Measurements from ENCODE around the gene SLC8B1. TPM values are rescaled to one million over a fixed set of nuclear protein-coding genes. Genes with fewer than 3 reads are reported as not detected.

The SLC8B1 gene
- total RNA-seq, 2 donors from 2014 or later: 14.0 to 15.2 TPM

DNA sequence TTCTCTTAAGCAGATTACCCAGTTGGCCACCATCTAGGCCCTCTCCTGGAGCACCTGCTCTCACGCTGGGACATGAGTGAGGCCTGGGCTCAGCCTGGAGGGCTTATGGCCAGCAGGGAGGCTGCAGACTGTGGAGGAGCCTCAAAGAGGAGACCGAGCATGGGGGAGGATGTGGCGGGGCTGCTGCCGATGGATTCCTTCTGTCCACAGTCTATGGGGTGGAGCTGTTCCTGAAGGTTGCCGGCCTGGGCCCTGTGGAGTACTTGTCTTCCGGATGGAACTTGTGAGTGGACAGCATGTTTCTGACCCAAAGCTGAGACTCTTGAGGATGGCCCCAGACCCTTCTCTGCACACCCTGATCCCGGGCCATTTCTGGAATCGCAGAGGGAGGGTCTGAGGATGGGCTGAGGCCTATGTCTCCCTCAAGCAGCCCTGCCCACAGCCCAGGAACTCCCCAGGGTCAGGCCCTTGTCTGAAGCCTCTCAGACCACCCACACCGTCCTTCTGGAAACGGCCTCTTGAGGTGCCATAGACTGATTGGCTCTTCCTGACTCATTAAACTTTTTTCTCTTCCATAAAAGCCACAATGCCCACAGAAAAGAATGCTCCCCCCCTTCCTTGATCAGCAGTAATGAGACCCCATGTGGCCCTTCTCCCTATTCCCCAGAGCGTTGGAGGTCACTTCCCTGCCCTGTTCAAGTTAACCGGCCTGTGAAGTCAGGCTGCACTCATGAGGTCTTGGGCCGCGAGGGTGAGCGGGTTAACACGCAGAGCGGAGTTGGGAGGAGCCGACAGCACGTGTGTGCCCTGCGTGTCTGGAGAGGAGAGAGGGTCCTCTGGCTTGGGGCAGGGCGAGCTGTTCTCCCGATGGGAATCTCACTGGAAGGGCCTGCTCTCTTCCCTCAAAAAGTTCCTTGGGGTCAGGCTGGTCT lies 49.0 kb downstream of the SLC8B1 start:
- intact Hi-C loops (cut with DNase I): no loop called here
- ATAC-seq: peak in 1 of 2 donors; percentile 4
- no peak for DNase-seq

DNA sequence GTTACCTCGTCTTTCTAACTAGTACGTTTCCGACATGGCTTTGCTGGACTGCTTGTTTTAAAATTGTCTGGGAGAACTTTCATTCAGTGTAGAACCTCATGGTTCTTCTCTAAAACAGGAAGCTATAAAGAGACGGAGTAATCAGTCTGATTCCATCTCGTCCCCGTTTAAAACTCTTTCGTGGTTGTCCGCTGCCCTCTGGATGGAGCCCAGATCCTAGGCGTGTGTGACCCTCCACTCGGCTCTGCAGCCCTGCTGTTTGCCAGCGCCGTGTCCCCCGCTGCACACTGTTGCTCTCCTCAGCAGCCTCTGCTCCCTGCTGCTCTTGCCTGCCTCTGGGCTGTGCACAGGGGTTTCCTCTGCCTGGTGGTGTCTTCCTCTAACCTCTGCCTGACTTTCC lies 50.2 kb downstream of the SLC8B1 start:
- ATAC-seq (no peak), DNase-seq (no peak)
- intact Hi-C loops (cut with DNase I): no loop called here

DNA sequence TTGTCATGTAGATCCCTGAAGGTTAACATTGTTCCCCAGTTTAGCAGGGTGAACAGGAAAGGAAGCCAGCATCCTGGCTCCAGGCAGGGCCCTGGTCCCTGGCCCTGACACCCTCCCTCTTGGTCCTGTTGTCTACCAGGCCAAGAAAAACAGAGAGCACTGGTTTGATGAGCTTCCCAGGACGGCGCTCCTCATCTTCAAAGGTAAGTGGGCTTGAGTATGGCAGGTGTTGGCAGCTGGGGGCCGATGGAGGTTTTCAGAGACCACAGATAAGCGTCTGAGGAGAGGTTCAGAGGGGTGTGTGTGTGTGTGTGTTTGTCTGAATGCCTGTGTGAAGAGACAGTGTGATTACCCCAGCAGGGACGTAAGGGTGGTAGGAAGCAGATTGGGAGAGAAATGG lies 56.3 kb downstream of the SLC8B1 start:
- DNase-seq (no peak), ATAC-seq (no peak)
- intact Hi-C loops (cut with DNase I): no loop called here

DNA sequence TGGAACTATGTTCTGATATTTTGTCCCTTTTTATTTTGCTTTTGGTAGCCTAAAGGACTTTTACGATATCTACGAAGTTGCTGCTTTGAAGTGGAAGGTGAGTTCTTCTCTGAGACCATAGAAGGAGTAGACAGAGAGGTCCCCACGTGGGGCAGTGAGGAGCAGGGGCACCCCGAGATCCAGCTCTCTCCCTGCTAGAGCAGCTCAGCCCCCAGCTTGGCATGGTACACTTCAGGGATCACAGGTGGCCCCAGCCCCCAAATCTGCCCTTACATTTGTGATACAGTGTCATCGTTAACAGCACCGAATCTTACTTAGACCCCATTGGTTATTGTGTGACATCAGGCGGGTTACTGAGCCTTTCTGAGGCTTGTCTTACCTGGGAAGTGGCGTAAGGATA lies 56.8 kb downstream of the SLC8B1 start:
- ATAC-seq: no peak
- no peak for DNase-seq
- intact Hi-C loops (cut with DNase I): no loop called here

DNA sequence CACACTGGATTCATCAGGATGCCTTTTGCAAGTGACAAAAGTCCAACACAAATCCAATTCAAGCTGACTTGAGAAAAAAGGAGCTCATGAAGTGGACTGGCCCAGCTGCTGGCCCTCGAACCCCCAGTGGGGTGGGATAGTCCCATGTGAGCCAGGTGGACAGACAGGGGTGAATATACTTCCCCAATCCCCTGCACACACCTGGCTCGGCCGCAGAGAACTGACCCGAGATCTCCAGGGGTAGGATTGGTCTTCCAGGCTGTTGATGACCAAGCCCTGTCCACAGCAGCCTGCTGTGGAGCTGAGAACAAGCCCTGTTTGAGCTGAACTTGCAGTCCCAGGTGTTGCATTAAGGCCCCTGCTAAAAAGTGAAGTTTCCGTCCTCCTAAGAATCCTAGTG lies 57.4 kb downstream of the SLC8B1 start:
- DNase-seq (no peak), ATAC-seq (no peak)
- intact Hi-C loops (cut with DNase I): no loop called here

DNA sequence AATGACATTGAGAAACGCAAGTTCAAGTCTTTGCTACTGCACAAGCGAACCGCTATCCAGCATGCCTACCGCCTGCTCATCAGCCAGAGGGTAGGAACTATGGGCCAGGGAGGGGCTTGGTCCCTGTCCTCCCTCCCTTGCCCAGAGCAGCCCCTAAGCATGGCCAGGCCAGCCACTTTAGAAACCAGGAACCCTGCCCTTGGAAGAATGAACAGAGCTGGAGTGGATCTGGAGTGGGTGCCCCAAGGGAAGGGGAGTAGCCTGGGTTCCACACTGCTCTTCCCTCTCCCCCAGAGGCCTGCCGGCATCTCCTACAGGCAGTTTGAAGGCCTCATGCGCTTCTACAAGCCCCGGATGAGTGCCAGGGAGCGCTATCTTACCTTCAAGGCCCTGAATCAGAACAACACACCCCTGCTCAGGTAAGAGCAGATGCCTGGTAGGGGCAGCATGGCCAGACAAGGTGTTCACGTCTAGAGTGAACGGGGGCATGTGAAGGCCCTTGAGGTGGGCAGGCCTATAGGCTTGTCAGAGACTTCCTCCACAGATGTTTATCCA lies 57.9 kb downstream of the SLC8B1 start:
- DNase-seq: peak; percentile 7
- ATAC-seq: no peak
- intact Hi-C loops (cut with DNase I): no loop called here

DNA sequence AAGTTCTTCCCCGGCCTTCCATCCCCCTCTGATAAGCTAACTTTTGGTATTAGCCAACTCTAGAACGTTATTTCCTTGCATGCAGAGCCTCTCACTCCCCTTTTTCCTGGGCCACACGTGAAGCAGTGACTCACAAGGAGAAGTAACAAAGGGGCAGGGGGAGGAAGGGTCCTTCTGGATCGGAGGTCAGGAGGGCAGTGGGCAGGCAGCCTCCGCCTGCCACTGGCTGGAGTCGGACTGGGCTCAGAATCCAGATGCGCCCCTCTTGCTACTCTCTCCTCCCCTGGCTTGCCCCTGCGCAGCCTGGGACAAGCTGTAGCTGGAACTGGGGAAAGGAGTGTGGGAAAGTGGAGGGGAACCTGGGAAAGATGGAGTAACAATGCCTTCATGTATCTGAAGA lies 58.6 kb downstream of the SLC8B1 start:
- ATAC-seq (no peak), DNase-seq (peak; percentile 14)
- intact Hi-C loops (cut with DNase I): no loop called here

DNA sequence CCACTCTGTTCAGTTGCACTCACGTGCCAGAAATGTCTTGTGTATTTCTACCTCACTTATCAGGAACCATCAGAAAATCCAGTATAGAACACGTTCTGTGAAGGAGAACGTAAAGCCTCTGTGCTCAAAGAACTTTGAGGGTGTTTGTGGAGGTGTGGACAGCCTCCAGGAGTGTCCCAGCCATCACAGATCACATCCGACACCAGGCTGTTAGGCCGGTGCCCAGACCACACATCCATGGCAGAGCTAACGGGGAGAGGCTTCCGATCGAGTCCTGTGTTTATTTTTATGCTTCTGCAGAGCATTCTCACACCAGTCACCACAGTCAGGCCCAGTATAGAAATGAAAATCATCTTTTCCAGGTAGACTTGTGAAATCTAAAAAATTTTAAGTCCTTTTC lies 60.1 kb downstream of the SLC8B1 start:
- ATAC-seq (peak; percentile 7 to 53), DNase-seq (peak; percentile 24)
- intact Hi-C loops (cut with DNase I): no loop called here

DNA sequence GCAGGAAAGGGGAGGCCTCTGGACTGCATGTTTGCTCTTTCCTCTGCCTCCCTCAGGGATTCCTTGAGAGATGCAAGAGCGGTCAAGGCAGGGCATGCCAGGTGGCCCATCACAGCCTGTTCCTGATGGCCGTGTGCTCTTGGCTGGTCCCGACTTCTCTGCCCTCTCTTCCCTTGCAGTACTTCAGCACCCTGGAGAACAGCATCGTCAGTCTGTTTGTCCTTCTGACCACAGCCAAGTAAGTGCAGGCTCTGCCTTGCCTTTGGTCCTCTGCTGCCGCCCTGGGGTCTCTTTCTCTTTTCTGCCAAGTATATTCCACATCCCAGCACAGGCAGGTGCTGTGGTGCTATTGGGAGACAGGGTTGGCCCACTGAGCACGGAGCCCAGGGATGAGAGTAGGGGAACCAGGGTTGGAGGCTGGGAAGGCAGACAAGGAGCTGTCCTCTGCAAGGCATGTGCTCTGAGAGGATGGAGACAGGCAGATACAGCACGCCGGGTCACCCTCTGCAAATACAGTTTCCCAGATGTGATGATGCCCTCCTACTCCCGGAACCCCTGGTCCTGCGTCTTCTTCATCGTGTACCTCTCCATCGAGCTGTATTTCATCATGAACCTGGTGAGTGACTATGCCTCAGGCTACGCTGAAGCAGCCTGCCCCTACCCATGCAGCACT lies 61.7 kb downstream of the SLC8B1 start:
- intact Hi-C loops (cut with DNase I): no loop called here
- DNase-seq: peak; percentile 13
- no peak for ATAC-seq

DNA sequence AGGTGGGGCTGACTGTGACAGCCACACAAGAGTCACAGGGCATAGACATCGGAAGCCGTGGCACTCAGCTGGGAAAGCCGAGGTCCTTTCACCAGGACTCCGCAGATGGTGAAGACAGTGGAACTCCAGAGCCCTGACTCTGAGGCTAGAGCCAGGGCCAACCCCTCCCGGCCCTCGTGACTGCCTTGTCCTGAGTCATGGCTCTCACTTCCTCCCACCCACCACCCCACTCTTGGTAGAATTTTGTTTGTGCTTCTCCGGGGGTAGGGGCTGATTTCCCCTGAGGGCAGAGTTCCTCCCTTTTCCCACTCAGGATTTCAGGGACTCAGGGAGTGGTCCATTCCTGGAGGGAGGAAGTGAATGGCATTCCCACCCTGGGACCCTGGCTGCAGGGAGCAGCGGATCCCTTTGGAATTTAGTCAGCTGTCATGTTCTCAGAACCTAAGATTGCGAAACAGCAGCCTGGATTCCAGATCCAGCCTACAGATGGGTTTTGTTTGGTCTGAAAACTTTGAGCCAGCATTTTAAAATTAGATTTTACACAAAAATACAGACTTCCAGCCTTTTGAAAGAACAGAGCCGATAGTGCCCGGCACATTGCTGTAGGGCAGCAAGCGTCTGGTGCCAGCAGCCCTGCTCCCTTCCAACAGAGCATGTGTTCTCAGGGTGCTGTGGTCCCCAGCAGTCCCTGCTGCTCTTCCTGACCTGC lies 62.9 kb downstream of the SLC8B1 start:
- DNase-seq (peak; percentile 87), ATAC-seq (peak; percentile 92 to 96)
- intact Hi-C loops (cut with DNase I): no loop called here

DNA sequence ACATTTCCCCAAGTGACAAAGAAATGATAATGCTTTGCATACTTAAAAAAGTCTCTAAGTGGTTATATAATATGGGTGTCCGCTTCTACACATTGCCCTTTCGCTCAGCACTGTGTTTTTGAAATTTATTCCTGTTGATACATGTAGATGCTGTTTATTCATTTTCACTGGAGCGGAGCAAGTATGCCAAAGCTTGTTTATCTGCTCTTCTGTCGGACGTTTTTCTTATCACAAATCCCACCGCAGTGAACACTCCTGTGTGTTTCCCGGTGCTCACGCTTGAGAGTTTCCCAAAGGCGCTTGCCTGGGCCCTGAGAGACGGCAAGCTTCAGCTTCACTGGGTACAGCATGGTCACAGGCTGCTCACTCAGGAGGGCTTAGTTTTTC lies 63.5 kb downstream of the SLC8B1 start:
- DNase-seq (no peak), ATAC-seq (no peak)
- intact Hi-C loops (cut with DNase I): no loop called here

DNA sequence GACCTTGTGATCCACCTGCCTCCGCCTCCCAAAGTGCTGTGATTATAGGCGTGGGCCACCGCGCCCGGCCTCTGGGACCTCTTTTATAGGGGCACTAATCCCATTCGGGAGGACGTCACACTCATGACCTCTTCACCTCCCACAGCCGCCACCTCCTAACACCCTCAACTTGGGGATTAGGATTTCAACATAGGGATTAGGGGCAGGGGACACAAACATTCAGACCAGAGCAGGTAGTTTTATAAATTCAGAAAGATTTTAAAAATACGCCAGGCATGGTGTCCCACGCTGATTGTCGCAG lies 64.2 kb downstream of the SLC8B1 start:
- no peak for ATAC-seq
- DNase-seq: peak; percentile 13
- intact Hi-C loops (cut with DNase I): no loop called here

DNA sequence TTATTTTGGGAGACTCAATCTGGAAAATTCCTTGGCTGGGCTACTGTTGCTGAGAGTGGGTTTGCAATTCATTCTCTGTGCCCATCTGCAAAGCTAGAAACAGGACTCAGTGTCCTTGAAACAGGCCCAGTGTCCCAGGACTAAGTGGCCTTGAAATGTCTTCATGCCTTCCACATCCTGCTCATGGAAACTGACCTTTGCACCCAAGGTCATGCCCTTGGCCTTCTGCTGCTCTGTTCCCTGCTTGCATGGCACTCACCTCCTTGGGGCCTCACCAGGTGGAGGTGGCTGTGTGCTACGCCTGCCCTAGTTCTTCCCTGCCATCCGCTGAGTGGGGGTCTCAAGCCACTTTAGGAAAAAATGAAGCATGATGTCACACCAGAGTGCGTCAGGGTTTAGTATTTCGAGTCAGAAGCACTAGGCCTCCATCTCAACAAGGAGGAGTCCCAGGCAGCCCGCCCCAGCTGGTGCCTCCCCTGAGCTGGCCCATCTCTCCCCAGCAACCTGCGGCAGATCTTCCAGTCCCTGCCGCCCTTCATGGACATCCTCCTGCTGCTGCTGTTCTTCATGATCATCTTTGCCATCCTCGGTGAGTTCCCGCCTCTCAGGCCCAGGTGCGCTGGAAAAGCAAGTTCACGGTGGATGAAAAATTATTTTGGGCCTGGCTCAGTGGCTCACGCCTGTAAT lies 65.5 kb downstream of the SLC8B1 start:
- intact Hi-C loops (cut with DNase I): no loop called here
- ATAC-seq: no peak
- DNase-seq: peak; percentile 15

DNA sequence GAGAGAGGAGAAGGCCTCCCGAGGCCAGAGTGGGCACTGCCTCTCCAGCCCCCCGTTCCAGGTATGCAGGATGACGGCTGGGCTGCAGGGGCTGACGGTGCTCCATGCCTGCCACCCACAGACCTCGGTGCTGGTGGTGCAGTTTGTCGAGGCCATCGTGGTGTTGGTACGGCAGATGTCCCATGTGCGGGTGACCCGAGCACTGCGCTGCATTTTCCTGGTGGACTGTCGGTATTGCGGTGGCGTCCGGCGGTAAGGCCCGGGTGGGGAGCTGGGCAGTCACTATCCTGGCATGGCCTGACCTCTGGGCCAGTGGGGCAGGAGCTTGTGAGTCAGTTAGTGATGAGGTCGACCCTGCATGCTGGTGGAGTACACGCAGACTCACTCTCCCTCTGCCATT lies 66.3 kb downstream of the SLC8B1 start:
- intact Hi-C loops (cut with DNase I): no loop called here

DNA sequence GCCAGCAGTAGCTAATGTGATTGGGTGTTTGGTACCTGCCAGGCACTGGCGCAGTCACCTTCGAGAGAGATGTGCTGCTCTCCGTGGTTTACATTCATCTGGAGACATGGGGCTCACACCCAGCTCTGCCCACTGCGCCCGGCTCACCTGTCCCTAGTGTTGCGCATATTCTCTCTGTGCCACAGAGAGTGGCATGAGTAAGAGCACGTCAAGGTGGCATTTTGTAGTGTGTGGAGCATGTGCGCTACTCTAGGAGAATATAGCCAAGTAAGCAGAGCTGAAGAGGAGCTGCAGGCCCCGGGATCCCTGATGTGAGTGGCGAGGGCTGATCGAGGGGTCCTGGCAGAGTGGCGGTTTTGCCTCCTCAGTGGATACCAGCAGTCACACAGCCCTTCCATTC lies 66.8 kb downstream of the SLC8B1 start:
- peak; percentile 4 for DNase-seq
- ATAC-seq: no peak
- intact Hi-C loops (cut with DNase I): no loop called here

More for the DNA sequence above, 66.3 kb downstream of the SLC8B1 start:
- ATAC-seq (no peak), DNase-seq (peak; percentile 14)

DNA sequence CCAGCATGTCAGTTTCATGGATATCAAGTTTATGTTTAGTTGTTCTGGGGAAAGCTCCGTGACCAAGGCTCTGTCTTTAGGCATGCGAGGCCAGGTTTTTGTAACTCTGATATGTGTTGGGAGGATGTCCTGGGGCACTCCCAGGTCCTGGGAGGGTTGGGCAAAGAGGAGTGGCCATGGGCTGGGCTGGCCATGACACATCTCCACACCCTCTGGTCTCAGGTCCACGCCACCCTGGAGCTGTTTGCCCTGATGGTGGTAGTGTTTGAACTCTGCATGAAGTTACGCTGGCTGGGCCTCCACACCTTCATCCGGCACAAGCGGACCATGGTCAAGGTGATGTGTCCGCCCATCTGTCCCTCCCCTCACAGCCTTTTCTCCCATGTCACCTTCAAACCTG lies 67.3 kb downstream of the SLC8B1 start:
- DNase-seq (peak; percentile 15), ATAC-seq (no peak)
- intact Hi-C loops (cut with DNase I): no loop called here

DNA sequence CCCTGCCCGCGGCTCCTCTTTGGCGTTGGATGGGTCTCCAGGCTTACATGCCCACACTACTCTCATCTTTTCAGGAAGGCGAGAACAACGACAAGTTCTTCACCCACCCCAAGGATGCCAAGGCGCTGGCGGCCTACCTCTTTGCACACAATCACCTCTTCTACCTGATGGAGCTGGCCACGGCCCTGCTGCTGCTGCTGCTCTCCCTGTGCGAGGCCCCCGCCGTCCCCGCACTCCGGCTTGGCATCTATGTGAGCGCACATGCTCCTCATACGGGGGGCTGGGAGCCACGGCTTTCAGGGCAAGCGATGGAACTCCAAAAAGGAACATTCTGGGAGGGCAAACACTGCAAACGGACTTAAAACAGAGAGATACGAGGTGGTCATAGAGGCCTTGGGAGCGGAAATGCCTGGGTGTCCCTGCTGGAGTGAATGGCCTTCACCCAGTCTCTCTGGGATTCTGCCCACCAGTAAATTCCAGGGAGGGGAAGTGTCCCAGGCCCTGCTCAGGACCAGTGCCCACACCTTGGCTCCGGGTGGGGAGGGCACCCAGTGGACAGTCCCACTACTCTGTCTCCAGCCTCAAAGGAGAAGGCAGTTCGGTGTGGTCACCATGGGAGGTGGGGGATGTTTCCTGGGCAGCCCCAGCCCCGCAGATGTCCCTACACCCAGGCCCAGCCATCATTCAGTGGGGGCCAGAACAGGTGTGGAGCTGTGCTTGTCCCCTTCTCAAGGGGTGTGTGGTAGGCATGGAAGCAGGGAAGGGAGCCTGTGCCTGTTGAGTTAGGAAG lies 68.6 kb downstream of the SLC8B1 start:
- intact Hi-C loops (cut with DNase I): no loop called here
- DNase-seq: peak; percentile 21
- no peak for ATAC-seq

DNA sequence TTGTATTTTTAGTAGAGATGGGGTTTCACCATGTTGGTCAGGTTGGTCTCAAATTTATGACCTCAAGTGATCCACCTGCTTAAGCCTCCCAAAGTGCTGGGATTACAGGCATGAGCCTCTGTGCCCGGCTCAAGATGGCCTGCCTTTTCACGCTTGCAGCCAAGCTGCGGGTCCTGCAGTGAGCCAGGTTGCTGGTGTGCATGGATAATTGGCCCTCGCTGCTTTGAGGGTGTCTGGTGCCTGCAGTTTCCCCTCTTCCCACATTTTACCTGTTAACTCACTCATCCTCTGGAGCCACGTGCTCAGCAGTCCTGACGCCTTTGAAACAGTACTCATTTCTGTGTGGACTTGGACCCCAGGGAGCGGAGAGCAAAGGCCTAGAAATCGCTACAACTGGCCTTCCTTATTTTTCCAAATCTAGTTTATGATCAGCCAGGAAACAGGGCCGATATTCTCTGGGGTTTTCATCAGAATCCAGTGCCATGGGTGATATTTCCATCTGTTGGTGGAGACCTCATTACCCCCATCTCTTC lies 71.4 kb downstream of the SLC8B1 start:
- ATAC-seq (no peak), DNase-seq (no peak)
- intact Hi-C loops (cut with DNase I): no loop called here
